GM19463 (cell line): Measurements from ENCODE around the gene HSPB3.
"Not testable (repeated sequence)": the region's sequence is repeated elsewhere in the genome, so short reads cannot be mapped to it uniquely, and the experiment has no call there.

Experiments
- ATAC-seq: cut with Tn5 transposase; IDR thresholded peaks from one replicate; pipeline ENCODE4 v1.9.1; 2021; ENCODE audit warnings: mild to moderate bottlenecking, moderate library complexity; ENCODE audit not compliant: unreplicated experiment

The HSPB3 gene, protein sequence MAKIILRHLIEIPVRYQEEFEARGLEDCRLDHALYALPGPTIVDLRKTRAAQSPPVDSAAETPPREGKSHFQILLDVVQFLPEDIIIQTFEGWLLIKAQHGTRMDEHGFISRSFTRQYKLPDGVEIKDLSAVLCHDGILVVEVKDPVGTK

DNA sequence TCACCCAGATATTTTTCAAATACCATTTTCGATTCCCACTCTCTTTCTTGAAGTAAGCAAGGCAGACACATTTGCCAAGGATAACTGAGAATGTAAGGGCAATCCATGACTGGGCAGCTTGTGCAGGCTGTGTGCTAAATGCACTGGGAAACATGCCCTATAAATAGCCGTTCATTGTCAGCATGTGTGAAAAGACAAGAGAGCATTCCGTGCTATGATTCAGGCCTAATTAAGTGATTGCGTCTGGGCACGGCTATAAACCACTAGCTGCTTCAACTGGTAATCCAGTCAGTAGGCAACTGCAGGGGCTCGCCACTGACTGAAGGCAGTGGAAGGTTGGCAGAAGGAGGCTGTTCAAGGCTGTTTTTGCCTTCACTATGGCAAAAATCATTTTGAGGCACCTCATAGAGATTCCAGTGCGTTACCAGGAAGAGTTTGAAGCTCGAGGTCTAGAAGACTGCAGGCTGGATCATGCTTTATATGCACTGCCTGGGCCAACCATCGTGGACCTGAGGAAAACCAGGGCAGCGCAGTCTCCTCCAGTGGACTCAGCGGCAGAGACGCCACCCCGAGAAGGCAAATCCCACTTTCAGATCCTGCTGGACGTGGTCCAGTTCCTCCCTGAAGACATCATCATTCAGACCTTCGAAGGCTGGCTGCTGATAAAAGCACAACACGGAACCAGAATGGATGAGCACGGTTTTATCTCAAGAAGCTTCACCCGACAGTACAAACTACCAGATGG is at the start of gene HSPB3:
HSPB3 (plus strand) TSS at position 287 of the 745 bp plus-strand sequence; CDS start at position 378, 91 bp downstream.
- ATAC-seq = no peak

DNA sequence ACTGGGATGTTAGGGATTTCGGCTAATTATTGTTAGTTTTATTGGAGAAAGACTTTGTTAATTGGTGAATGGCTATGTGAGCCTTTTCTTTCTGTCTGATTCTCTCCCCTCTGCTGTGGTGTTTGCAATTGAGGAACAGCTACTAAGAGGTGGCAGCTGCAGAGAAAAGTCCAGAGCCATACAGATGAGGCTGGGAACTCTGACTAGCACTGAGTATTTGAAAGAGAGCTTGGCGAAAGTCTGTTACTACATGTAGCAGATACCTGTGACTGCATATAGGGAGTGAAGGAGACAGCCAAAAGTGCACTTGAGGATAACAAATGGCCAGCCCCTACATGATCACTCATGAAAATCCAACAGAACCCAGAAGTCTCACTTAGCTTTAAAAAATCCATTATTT is 44.3 kb upstream of the HSPB3 start:
- ATAC-seq = no peak

DNA sequence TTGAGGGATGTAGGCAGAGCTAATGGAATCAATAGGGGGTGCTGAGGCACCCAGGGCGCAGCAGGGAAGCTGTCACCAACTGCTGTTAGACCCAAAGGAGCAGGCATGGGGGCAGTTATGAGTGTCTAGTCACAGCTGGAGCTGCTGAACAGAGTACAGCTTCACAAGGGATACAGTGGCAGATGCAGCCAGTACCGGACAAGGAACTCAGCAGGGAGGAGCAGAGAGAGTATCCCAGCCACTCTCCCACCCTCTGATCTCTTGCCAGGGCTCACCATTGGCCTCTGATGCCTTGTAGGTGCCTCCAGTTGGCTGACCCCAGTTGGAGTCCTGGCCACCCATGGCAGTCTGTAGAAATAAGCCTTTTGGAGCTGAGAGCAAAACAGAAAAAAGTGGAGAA is 42.6 kb upstream of the HSPB3 start:
- no peak for ATAC-seq

DNA sequence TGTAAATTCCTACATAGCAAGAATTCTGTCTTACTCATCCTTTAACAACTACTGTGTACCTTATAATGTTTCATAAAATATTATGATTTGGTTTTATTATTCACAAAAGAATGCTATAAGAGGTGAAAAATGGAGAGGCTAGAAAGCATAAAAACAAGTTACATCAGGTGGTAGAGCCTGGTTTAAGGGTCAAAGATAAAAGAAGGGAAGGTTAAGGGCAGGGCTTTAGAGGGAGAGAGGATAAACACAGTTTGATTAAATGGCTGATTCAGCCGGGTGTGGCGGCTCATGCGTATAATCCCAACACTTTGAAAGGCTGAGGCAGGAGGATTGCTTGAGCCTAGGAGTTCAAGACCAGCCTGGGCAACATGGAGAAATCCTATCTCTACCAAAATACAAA is 40.4 kb upstream of the HSPB3 start:
- ATAC-seq = no peak

DNA sequence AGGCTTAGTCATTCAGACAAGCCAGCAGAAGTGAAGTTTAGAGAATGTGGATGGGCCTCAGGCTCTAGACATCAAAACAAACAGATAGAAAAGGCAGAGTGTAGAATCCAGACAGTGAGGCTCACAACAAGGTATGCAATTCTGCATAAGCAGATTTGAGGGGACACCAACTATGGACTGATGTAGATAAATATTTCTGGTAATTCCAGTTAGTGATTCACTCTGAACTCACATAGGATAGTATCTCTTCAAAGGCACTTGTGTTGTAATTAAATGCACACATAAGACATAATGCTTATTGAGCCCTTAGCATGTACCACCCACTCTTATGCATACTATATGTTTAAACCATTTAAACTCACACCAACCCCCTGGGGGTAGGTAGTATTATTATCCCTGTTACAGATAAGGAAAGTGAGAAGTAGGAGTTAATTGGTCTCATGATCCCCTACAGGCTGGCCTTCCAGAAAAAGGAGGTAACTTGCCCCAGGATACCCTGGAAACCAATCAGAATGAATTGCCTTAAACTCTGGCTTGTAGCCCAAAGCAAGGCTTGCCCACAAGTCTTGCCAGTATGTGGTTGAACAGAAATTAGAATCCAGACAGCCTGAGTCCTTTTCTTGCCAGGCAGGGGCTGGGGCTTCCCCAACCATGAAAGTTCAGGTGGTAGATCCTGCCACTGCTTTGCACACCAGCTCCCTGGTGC is 39.5 kb upstream of the HSPB3 start:
- ATAC-seq = no peak

DNA sequence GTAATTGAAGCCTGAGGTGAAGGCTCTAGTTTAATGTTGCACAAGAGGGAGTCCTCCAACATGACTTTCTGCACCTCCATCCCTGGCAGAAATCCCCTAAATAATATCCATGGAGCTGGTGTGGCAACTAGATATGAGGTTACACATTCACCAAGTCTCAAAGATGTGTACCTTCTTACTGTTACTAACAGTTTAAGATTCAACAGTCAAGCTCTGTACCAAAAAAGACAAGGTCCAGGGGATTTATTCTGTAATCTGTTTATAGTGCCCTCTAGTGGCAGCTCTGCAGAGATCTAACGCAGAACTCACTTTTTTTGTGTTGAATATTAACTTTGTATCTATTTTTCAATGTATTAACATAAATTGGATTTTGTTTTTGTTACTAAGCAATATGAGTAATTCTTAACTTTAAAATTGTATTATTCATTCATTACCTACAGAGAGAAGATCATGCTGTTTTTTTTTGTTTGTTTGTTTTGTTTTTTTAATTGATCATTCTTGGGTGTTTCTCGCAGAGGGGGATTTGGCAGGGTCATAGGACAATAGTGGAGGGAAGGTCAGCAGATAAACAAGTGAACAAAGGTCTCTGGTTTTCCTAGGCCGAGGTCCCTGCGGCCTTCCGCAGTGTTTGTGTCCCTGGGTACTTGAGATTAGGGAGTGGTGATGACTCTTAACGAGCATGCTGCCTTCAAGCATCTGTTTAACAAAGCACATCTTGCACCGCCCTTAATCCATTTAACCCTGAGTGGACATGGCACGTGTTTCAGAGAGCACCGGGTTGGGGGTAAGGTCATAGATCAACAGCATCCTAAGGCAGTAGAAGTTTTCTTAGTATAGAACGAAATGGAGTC is 35.7 kb upstream of the HSPB3 start:
- not testable (repeated sequence) for ATAC-seq

DNA sequence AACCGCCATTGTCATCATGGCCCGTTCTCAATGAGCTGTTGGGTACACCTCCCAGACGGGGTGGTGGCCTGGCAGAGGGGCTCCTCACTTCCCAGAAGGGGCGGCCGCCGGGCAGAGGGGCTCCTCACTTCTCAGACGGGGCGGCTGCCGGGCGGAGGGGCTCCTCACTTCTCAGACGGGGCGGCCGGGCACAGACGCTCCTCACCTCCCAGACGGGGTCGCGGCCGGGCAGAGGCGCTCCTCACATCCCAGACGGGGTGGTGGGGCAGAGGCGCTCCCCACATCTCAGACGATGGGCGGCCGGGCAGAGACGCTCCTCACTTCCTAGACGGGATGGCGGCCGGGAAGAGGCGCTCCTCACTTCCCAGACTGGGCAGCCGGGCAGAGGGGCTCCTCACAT is 35.0 kb upstream of the HSPB3 start:
- not testable (repeated sequence) for ATAC-seq

DNA sequence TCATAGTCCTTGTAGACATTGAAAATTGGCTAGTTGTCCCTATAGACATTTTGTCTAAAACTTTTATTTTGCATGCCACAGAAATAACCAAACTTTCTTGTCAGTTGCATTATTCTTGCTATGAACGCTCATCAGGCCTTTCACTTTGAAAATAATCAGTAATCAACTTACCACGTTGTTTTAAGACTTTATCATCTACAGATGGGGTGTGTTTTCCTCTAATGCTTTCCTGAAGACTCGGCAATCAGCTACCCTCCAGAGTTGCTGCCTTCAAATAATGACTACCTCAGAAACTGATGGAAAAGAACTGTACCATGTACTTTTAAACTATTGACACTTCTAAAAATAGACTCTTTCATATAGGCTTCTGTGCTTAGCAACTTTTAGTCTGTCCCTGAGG is 33.5 kb upstream of the HSPB3 start:
- ATAC-seq = no peak

DNA sequence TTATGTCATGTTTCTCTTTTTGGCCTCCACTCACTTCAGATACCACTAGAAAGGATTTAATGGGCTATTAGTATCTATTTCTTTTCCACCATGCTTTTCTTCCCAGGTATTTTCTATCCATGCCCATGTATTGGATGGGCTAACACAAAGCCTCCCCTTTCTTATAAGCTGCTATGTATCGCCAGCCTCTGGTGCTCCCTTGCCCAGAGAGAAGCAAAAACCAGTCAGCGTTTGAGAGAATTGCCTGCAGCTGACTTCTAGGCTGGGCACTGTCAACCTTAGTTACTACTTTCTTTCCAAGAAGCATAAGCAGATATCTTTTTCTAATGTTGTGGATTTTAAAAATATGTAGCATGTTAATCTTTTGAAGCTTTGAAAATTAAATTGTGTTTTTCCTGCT is 30.2 kb upstream of the HSPB3 start:
- ATAC-seq = no peak

DNA sequence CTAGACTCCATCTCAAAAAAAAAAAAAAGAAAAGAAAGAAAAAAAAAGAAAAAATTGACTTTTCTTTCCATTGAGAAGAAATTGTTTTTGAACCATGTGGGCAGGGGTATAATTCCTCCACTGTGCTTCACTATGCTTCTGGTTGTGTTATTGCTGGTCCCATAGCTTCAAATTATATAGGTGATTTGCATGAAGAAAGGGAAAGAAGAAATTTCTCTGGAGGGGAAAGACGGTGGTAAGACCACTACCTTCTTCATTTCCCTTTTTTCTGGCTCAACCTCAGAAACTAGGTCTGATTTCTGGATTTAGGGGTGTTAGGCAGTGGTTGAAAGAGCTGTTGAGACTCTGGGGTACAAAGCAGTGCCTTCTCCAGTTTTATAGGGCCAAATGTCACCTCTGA is 29.3 kb upstream of the HSPB3 start:
- no peak for ATAC-seq

DNA sequence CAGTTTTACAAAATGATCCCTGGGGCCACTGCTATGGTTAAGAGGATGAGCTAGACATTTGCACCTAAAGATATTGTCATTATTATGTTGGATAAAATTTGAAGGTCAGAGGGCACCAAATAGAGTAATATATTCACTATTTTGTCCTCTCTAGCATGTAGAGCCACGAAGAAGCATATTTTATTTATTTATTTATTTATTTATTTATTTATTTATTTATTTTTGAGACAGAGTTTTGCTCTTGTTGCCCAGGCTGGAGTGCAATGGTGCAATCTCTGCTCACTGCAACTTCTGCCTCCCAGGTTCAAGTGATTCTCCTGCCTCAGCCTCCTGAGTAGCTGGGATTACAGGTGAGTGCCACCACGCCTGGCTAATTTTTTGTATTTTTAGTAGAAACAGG is 20.8 kb upstream of the HSPB3 start:
- not testable (repeated sequence) for ATAC-seq

DNA sequence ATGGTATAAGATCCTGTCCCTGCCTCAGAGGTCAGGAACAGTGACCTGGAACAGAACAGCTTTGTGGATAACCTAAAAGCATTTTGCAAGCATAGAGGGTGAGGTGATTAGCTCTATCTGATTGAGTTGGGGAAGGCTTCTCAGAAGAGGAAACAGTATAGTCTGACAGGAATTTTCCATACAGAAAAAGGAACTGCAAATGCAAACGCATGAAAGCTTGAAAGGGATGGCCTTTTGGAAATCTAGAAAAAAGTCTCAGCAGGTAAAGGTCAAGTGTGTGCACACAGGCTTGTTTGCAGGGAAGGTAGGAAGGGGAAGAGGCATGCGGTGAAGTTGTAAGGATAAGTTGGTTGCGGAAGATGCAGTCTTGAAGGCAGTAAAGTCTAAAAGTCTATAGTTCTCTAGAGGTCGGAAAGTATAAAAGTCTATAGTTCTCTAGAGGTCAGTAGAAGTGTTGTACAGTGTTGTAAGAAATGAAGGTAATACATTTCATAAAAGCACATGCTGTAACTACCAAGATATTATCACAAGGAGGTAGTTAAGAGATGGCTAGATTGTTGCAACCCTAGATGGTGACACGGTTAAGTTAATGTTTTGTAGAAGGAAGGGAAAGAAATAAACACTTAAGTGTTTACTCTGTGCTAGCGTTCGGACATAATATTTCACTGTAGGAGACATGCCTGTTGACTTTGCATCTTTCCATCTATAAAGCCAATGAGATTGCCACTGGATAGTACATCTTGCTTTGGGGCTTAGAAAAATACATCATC is 16.7 kb upstream of the HSPB3 start:
- no peak for ATAC-seq

DNA sequence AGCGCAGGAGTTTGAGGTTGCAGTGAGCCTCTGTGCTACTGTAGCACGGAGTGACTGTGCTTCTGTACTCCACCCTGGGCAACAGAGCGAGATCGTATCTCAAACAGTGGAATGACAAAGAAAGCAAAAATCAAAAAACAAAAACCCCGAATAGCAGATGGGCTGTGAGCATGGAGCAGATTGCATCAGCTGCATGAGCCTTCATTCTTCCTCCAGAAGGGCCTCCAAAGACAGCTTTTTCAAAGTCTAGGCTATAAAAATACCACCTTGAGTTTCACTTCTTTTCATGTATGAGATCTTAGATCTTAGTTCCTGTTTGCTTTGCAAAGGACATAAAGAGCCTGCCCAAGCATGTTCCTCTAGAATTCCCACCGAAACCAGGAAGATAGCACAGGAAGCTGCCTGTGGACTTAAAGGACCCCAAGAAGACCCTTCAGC is 15.0 kb upstream of the HSPB3 start:
- peak; percentile 80 for ATAC-seq

DNA sequence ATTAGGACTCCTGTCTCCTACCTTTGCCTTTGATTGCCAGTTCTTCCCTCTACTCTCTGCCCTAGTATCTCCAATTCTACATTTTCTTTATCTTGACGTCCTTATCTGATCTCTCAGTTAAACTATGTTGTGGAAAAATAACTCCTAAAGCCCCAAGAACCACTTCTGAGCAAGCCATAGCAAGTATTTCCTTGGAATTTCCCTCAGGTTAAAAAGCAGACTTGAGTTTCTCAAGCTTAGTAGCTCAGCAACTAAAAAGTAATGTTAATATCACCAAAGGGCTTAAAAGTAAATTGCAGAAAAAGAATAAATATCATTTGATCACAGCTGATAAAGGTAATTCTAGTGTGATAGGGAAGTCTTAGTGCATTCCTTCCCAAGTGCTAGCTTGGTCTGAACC is 13.2 kb upstream of the HSPB3 start:
- no peak for ATAC-seq

DNA sequence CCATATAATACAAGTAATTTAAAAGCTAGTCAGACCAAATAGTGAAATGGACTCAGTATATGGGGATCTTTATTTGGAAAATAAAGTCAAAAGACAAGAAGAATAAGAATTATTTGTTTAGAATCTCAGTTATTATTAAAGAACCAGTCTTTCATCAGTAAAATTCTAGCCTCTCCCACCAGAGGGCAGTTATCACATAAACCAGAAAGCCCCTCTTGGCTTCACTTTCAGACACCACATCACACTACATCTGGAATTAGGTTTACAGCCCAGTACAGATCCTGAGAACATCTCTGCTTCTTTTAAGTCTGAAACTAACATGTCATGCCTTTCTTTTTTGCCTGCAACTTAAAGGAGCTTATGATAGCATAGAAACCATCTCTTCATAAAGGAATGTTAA is 12.2 kb upstream of the HSPB3 start:
- ATAC-seq = no peak

DNA sequence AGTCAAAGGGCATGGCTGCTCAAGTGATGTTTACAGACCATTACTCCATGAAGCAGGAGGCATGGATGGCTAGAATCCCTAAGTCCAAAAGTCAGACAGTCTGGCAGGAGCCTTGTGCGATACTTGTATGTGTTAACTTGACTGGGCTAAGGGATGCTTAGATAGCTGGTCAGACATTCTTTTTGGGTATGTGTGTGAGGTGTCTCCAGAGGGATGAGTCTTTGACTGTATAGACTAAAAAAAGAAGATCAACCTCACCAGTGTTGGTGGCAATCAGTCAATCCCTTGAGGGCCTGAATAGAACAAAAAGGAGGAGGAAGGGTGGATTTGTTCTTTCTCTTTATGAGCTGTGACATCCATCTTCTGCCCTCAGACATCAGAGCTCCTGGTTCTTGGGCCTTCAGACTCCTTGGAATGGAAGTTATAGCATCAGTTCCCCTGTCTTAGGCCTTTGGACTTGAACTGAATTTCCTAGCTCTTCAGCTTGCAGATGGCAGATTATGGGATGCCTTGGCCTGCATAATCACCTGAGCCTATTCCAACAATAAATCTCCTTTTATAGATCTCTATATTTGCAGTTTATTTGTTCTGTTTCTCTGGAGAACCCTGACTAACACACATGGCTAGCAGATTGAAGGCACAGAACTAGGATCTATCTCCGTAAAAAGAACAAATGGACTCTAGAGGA is 9.7 kb upstream of the HSPB3 start:
- no peak for ATAC-seq

DNA sequence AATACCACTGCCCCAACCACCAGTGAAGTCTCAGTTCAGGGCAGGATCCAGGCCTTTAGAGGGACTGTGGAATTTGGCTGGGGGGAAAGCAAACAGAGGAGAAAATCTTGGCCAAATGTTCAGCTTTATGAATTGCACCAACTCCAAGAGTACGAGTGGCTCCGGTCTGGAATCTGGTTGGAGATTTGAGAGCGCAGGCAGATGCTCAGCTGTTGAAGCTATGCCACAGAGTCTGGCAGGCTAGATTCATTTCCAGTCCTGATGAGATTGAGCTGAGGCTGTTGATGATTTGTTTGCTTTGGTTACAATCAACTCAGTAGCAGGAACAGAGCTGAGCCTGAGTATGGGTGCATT is 9.1 kb upstream of the HSPB3 start:
- ATAC-seq = no peak

DNA sequence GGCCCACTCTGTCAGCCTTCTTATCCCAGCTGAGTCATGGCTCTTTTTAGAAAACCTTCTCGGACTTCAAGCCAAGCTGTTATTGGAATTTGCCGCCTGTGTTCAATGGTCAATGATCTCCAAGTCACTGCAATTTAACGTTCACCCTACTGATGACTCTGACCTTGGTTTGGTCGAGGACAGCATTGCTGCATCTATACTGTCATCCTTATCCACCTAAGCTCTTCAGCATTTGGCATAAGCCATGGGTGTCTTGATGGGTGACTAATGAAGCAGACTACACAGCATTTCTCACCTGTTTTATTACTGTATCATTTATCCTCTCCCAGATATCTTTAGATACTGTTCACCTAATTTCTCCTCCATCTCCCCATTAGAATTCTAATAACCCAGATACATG is 5.6 kb upstream of the HSPB3 start:
- ATAC-seq = no peak

DNA sequence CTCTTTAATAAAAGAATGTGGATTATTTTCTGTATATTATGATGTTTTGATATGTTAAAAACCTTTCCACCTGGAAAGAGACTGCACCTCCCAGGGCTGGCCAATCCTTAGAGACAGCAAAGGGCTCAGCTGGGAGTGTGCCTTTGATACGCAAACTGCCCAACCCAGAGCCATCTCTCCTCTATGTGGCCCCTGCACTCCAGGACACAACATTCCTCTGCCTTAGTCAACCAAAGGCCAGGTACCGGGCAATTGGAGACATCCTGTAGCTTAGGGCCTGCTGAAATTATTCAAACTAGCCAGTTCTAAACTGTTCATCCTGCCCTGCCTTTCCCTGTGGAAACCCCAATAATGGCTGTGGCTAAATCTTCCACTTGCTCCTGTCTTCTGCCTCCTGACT is 5.0 kb upstream of the HSPB3 start:
- no peak for ATAC-seq

DNA sequence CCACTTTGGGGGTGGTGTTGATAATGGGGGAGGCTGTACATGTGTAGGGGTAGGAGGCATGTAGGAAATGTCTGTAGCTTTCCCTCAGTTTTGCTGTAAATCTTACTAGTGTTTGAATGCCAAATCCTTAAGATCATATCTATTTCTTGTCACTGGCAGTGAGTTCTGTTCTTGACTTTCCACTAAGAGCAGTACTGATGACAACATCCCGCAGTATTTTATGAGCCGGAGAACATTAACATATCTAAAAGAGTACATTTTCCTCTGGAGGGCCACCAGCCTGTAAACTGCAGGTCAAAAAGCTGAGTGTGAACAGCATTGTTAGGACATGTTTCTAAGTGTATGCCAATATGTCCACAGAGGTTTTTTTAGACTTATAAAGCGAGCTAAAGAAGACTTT is 2.5 kb upstream of the HSPB3 start:
- no peak for ATAC-seq
